K562 (cell line): Measurements from ENCODE around the gene SPATA19. TPM values are rescaled to one million over a fixed set of nuclear protein-coding genes. Genes with fewer than 3 reads are reported as not detected.

Source experiments
- ATAC-seq: fragments of 200-7000 bp; cut with Tn5 transposase; 3 replicates; pipeline ENCODE4 v1.9.1; 2020; ENCODE audit warnings: moderate library complexity
- BruUV-seq: library from RNA; stranded (reverse); fragments of 400-500 nt; replicated peaks from 2 replicates; lab custom pipeline; 2021; lab: Mats Ljungman, UMichigan
- CTCF ChIA-PET: fragments of 300-600 bp; formaldehyde crosslinking; extraction: SDS; loops from one replicate; lab custom pipeline; 2021; ENCODE audit warnings: low intra/inter-chr PET ratio; lab: Yijun Ruan, JAX
- POLR2A ChIA-PET: fragments of 300-600, 350-650 bp; sonication (Branson Sonifier 250); formaldehyde crosslinking; extraction: SDS; loops from one replicate; lab custom pipeline; 2021; ENCODE audit warnings: antibody characterized with exemption, inconsistent platforms; lab: Yijun Ruan, JAX
- DNase-seq, 4 experiments: peaks; one replicate each; pipeline versions ENCODE4 v3.0.0 to v3.0.0-alpha.2; 2011 to 2018; ENCODE audit warnings: low spot score in 3 of 4, mixed read lengths in 3 of 4; ENCODE audit errors: extremely low read depth in 1 of 4
- FAIRE-seq: peaks from 2 replicates; lab custom pipeline; 2011; peaks lifted over from hg19 to GRCh38; lab: Jason Lieb, UNC
- H2AFZ ChIP-seq: 2 replicates; pipeline ENCODE4 v1.6.0; 2011; ENCODE audit warnings: low read depth, low read length, control low read depth, inconsistent platforms
- H3K27ac ChIP-seq: fragments of 200-600 bp; 3 replicates; pipeline ENCODE4 v1.8.0; 2011; ENCODE audit warnings: low read depth, mild to moderate bottlenecking, control low read depth, inconsistent platforms, low read length, moderate library complexity, mixed read lengths; ENCODE audit errors: extremely low read depth
- H3K27me3 ChIP-seq, 2 experiments: fragments of 300-600 bp in 1 of 2; 2 replicates in 1 of 2; 3 replicates in 1 of 2; pipeline versions ENCODE4 v1.6.0 to v1.8.0; 2011; ENCODE audit warnings: inconsistent platforms in 2 of 2, low read length in 2 of 2, mild to moderate bottlenecking in 1 of 2, mixed read lengths in 1 of 2, moderate library complexity in 1 of 2; ENCODE audit not compliant: control insufficient read depth in 2 of 2, insufficient read depth in 2 of 2
- H3K36me3 ChIP-seq: fragments of 300-600 bp; 3 replicates; pipeline ENCODE4 v1.8.0; 2011; ENCODE audit warnings: mild to moderate bottlenecking, low read length, inconsistent platforms; ENCODE audit not compliant: control insufficient read depth, insufficient read depth
- H3K4me1 ChIP-seq, 2 experiments: fragments of 200-600 bp in 1 of 2; replicated peaks in 1 of 2; 2 replicates in 1 of 2; 3 replicates in 1 of 2; pipeline versions ENCODE4 v1.5.1 to v1.8.0; 2011; ENCODE audit warnings: inconsistent platforms in 2 of 2, low read length in 2 of 2, mild to moderate bottlenecking in 1 of 2, mixed read lengths in 1 of 2, moderate library complexity in 1 of 2; ENCODE audit not compliant: control insufficient read depth in 2 of 2, insufficient read depth in 2 of 2
- H3K4me2 ChIP-seq: 2 replicates; pipeline ENCODE4 v1.6.1; 2011; ENCODE audit warnings: low read length, control low read depth, inconsistent platforms, mixed read lengths; ENCODE audit not compliant: insufficient read depth
- H3K4me3 ChIP-seq: fragments of 200-600 bp; sonication (generic), shearing (Covaris generic); 2 replicates; pipeline ENCODE4 v1.5.1; 2016; ENCODE audit warnings: control low read depth, inconsistent platforms
- H3K79me2 ChIP-seq: fragments of 200-600 bp; 3 replicates; pipeline ENCODE4 v1.8.0; 2011; ENCODE audit warnings: low read length, inconsistent platforms; ENCODE audit not compliant: control insufficient read depth, insufficient read depth
- H3K9ac ChIP-seq, 2 experiments: 2 replicates each; pipeline versions ENCODE4 v1.6.0 to v1.6.1; 2011; ENCODE audit warnings: low read depth in 2 of 2, low read length in 2 of 2, control low read depth in 1 of 2, inconsistent platforms in 1 of 2, mild to moderate bottlenecking in 1 of 2, mixed read lengths in 1 of 2; ENCODE audit not compliant: insufficient read depth in 1 of 2
- H3K9me1 ChIP-seq: one replicate; pipeline ENCODE4 v1.6.0; 2011; ENCODE audit warnings: inconsistent platforms, mild to moderate bottlenecking, low read length, moderate library complexity; ENCODE audit not compliant: control insufficient read depth, insufficient read depth
- H3K9me3 ChIP-seq: replicated peaks from 2 replicates; pipeline ENCODE4 v1.5.1; 2011; ENCODE audit warnings: low read depth, low read length, inconsistent platforms; ENCODE audit not compliant: control insufficient read depth, insufficient read depth
- H4K20me1 ChIP-seq: replicated peaks from 2 replicates; pipeline ENCODE4 v1.6.1; 2011; ENCODE audit warnings: low read length, inconsistent platforms, mixed read lengths; ENCODE audit not compliant: control insufficient read depth, insufficient read depth
- BCL6 ChIP-seq: fragments of 250-450 bp; sonication (Bioruptor Pico); IDR thresholded peaks from 2 replicates; pipeline ENCODE4 v1.4.0; 2020
- MYBL2 ChIP-seq, 2 experiments: fragments of 450-650 bp in 1 of 2; sonication (generic) in 1 of 2; formaldehyde crosslinking in 1 of 2; IDR thresholded peaks; 2 replicates each; pipeline versions ENCODE4 v1.6.1 to v1.8.1; 2017 to 2022; ENCODE audit warnings: borderline replicate concordance in 1 of 2, inconsistent platforms in 1 of 2, low read depth in 1 of 2, mild to moderate bottlenecking in 1 of 2, missing genetic modification reagents in 1 of 2, moderate library complexity in 1 of 2
- SPI1 ChIP-seq: IDR thresholded peaks from 2 replicates; pipeline ENCODE4 v1.6.1; 2011; ENCODE audit warnings: low read depth, low read length, control low read depth, borderline replicate concordance
- WGBS: fragments of 100-300 bp; shearing (Covaris generic); methylation state at CpG from one replicate; pipeline ENCODE4 v1.1.6; 2016; ENCODE audit warnings: low coverage, mixed read lengths; ENCODE audit not compliant: insufficient coverage; ENCODE audit errors: missing lambda C conversion rate; 5-methylcytosine and 5-hydroxymethylcytosine counted together
- in situ Hi-C: fragments of 300-500 bp; cut with MboI; formaldehyde crosslinking; loops from 4 replicates; pipeline ENCODE4 v1.15.0; 2018; ENCODE audit warnings: inconsistent platforms, mixed read lengths
- intact Hi-C: fragments of 100-400 bp; cut with micrococcal nuclease; formaldehyde crosslinking; loops from 2 replicates; pipeline ENCODE4 v1.14.2; 2022
- polyA plus RNA-seq, 8 experiments: library from polyadenylated mRNA; depleted of rRNA in 4 of 8; stranded (reverse) in 5 of 8; unstranded in 3 of 8; fragments of >200 nt; fragmentation: Nextera tagmentation in 2 of 8; fragmentation: Illumina TruSeq in 1 of 8; extraction: Ambion mirVana in 2 of 8; extraction: Trizol in 1 of 8; gene quantifications; 2 replicates each; pipeline versions ENCODE4 v1.2.1 to v1.2.3, GENCODE V29; 2011 to 2014; ENCODE audit warnings: inconsistent platforms in 1 of 8, missing spikeins in 1 of 8
- total RNA-seq, 7 experiments: library from RNA; depleted of rRNA in 6 of 7; stranded (reverse); fragments of >200 nt in 6 of 7; fragmentation: Illumina TruSeq in 2 of 7; extraction: Trizol in 2 of 7; gene quantifications; 2 replicates each; pipeline versions ENCODE4 v1.2.1 to v1.2.3, GENCODE V29; 2011 to 2021; ENCODE audit warnings: low replicate concordance in 1 of 7
- TF ChIP-seq, protein P1 (sequence below), 2 experiments: fragments of 450-650 bp; formaldehyde crosslinking in 1 of 2; IDR thresholded peaks; 2 replicates each; pipeline versions ENCODE4 v1.4.0 to v1.6.1; 2014 to 2020; ENCODE audit warnings: mild to moderate bottlenecking in 2 of 2, borderline replicate concordance in 1 of 2, low read depth in 1 of 2

SPATA19 gene
- total and polyA plus RNA-seq, 9 of the 15 experiments (the other 6 are each of a cell fraction or from before 2014, with no cell fraction given): not detected

- no peak overlapping the region for H3K4me2 ChIP-seq
- TF ChIP-seq MYBL2 (IDR thresholded peaks at IDR 0.05; ENCODE audit: low read depth): no peak
- no peak for TF ChIP-seq MYBL2 (CRISPR knock-in tag; IDR thresholded peaks at IDR 0.05; ENCODE audit: borderline replicate concordance)
- TF ChIP-seq SPI1: peak; percentile 65; the same call in 1 of the 2 replicates
- ChIA-PET CTCF (no interaction called here), POLR2A (no interaction called here)
- H2AFZ ChIP-seq: no peak overlapping the region
- H3K36me3 ChIP-seq: no peaks in the 10 kb centered on the region
- FAIRE-seq: no peak
- H3K4me1 ChIP-seq: no peaks in the 10 kb centered on the region
- DNase-seq: no peak
- no peak overlapping the region for H3K27ac ChIP-seq
- no peak for ATAC-seq
- BruUV-seq: no TSS peak
- H3K9me1 ChIP-seq: no peaks in the 10 kb centered on the region
- H3K27me3 ChIP-seq: no peaks in the 10 kb centered on the region
- H3K4me3 ChIP-seq: no peak overlapping the region
- H3K9ac ChIP-seq: no peak overlapping the region
- no peaks in the 10 kb centered on the region; the same call in 1 of the 2 replicates for H3K9me3 ChIP-seq
- intact Hi-C loops (no loop called here), in situ Hi-C loops (no loop called here)
- no peaks in the 10 kb centered on the region for H3K79me2 ChIP-seq
- 1% methylated on average over 12 of the region's 13 CpGs for WGBS
- H4K20me1 ChIP-seq: no peaks in the 10 kb centered on the region
Observed at GRCh38 chr11:133808393-133809140, 36.7 kb downstream of the SPATA19 start.

DNA sequence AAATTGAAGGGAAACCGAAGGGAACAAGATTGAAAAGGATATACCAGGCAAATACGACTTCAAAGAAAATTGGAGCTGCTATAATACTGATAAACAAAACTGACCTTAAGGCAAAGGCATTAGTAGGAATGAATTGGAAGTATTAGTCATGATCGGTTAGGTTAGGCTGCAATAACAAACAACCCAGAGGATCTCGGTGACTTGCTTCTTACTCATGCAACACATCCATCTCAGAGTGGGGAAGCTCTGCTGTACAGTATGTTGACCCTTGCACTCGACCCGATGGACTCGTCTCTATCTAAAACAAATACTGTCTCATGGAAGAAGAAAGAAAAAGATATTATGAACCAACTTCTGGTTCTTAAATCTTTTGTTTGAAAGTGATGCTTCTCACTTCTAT, 42.3 kb downstream of the SPATA19 start:
- no peaks in the 10 kb centered on the region for H3K4me1 ChIP-seq
- H3K36me3 ChIP-seq: no peaks in the 10 kb centered on the region
- H3K9me1 ChIP-seq: no peaks in the 10 kb centered on the region
- no peak for ATAC-seq
- no peaks in the 10 kb centered on the region for H4K20me1 ChIP-seq
- DNase-seq: no peak
- FAIRE-seq: no peak
- H3K79me2 ChIP-seq: no peaks in the 10 kb centered on the region
- no TSS peak for BruUV-seq
- H3K4me2 ChIP-seq: no peak overlapping the region
- no peak overlapping the region for H3K27ac ChIP-seq
- H3K4me3 ChIP-seq: no peak overlapping the region
- POLR2A ChIA-PET: no interaction called here
- CTCF ChIA-PET: no interaction called here
- H2AFZ ChIP-seq: no peak overlapping the region
- WGBS: 2% methylated on average over 7 of the region's 7 CpGs
- no peak overlapping the region for H3K9ac ChIP-seq
- in situ Hi-C loops (no loop called here), intact Hi-C loops (no loop called here)
- H3K27me3 ChIP-seq: no peaks in the 10 kb centered on the region
- no peaks in the 10 kb centered on the region; the same call in 1 of the 2 replicates for H3K9me3 ChIP-seq
- TF ChIP-seq, protein P1, sequence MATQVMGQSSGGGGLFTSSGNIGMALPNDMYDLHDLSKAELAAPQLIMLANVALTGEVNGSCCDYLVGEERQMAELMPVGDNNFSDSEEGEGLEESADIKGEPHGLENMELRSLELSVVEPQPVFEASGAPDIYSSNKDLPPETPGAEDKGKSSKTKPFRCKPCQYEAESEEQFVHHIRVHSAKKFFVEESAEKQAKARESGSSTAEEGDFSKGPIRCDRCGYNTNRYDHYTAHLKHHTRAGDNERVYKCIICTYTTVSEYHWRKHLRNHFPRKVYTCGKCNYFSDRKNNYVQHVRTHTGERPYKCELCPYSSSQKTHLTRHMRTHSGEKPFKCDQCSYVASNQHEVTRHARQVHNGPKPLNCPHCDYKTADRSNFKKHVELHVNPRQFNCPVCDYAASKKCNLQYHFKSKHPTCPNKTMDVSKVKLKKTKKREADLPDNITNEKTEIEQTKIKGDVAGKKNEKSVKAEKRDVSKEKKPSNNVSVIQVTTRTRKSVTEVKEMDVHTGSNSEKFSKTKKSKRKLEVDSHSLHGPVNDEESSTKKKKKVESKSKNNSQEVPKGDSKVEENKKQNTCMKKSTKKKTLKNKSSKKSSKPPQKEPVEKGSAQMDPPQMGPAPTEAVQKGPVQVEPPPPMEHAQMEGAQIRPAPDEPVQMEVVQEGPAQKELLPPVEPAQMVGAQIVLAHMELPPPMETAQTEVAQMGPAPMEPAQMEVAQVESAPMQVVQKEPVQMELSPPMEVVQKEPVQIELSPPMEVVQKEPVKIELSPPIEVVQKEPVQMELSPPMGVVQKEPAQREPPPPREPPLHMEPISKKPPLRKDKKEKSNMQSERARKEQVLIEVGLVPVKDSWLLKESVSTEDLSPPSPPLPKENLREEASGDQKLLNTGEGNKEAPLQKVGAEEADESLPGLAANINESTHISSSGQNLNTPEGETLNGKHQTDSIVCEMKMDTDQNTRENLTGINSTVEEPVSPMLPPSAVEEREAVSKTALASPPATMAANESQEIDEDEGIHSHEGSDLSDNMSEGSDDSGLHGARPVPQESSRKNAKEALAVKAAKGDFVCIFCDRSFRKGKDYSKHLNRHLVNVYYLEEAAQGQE (IDR thresholded peaks at IDR 0.05; ENCODE audit: borderline replicate concordance): no peak
- TF ChIP-seq, protein P1 (CRISPR knock-in tag; IDR thresholded peaks at IDR 0.05; ENCODE audit: low read depth): no peak
- TF ChIP-seq BCL6: no peak
